ENCODE results near the gene GDF9.

GDF9 gene

DNA sequence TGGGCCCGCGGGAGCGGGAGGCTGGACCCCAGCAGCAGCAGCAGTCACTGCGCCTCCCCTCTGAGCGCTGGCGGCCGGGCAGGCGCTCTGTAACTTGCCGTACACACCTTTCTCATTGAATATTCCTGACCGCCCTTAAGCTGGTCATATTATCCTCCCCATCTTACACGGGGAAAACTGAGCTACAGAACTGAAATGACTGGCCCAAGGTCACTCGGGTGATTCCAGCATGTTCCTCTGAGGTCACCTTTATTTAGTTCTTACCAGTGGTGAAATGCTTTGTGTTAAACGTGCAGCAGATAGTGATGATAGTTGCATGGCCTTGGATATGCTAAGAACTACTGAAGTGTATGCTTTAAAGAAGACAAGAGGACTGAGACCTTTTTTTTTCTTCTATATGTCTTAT, 780 bp upstream of the GDF9 start:
- Histone ChIP-seq H3K27me3 (ENCODE audit: low read length) (no peaks in the 10 kb centered on the region), H3K27ac (ENCODE audit: low read depth, low read length) (no peak overlapping the region), H3K4me3 (ENCODE audit: insufficient read depth, low read length, poor library complexity, severe bottlenecking) (peak overlapping the region; percentile 96), H3K36me3 (ENCODE audit: low read length) (0 out of 2 replicates have a peak, but pooled peaks cover 2% of the 10 kb centered on the region), H2AFZ (ENCODE audit: low read depth, low read length, severe bottlenecking) (peak overlapping the region; percentile 88), H3F3A (ENCODE audit: insufficient read depth) (peaks cover 6% of the 10 kb centered on the region; the same call in 1 of the 2 replicates), H3K79me2 (ENCODE audit: insufficient read depth, low read length) (peaks cover 13% of the 10 kb centered on the region), H3K9me3 (ENCODE audit: insufficient read depth, low read length) (no peaks in the 10 kb centered on the region), H4K20me1 (ENCODE audit: low read depth, low read length) (no peaks in the 10 kb centered on the region), H3K4me2 (ENCODE audit: low read depth, low read length, poor library complexity, severe bottlenecking) (peak overlapping the region; percentile 88), H3K9ac (ENCODE audit: low read length) (peak overlapping the region; percentile 93), H3K9me2 (replicated peaks; ENCODE audit: insufficient read depth, low read length) (no peaks in the 10 kb centered on the region)
- TF ChIP-seq EZH2phosphoT487 (conservative IDR thresholded peaks at IDR 0.05; ENCODE audit: low read length) = no peak
- TF ChIP-seq, protein P1, sequence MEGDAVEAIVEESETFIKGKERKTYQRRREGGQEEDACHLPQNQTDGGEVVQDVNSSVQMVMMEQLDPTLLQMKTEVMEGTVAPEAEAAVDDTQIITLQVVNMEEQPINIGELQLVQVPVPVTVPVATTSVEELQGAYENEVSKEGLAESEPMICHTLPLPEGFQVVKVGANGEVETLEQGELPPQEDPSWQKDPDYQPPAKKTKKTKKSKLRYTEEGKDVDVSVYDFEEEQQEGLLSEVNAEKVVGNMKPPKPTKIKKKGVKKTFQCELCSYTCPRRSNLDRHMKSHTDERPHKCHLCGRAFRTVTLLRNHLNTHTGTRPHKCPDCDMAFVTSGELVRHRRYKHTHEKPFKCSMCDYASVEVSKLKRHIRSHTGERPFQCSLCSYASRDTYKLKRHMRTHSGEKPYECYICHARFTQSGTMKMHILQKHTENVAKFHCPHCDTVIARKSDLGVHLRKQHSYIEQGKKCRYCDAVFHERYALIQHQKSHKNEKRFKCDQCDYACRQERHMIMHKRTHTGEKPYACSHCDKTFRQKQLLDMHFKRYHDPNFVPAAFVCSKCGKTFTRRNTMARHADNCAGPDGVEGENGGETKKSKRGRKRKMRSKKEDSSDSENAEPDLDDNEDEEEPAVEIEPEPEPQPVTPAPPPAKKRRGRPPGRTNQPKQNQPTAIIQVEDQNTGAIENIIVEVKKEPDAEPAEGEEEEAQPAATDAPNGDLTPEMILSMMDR (IDR thresholded peaks at IDR 0.05; ENCODE audit: insufficient read depth, low read length, poor library complexity, severe bottlenecking) = no peak

DNA sequence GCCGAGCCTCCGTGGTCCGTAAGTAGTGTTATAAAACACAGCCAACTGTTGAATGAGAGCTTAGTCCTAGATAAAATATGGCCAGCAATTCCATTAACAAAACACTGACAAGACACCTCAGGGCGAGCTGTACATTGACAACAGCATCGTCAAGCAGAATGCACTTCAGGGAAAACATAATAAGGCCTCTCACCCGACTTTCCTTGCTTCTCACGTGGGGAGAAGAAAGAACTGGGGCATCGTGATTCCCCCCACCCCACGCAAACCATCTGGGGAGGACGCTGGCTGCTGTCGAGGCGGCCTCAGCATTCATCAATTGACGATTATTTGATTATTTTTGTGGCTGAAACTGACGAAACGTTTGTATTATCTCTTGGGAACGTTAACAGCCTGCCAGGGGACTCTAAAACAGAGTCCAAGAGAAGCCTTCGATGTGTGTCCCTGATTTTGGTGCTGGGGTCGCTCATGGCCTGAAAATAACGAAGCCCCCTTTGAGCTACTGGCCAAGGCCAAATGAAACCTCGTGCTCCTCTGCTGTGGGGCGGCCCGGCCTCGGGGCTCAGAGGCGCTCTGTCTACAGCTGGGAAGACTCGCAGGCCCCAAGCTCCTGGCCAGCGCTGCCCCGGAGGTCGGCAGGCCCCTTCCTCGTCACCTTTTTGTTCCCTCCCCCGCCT, 464 bp downstream of the GDF9 start:
- Histone ChIP-seq H3K9me3 (ENCODE audit: insufficient read depth, low read length) (no peaks in the 10 kb centered on the region), H4K20me1 (ENCODE audit: low read depth, low read length) (no peaks in the 10 kb centered on the region), H3F3A (ENCODE audit: insufficient read depth) (peaks cover 1% of the 10 kb centered on the region; the same call in 1 of the 2 replicates), H3K27ac (ENCODE audit: low read depth, low read length) (no peak overlapping the region), H3K4me3 (ENCODE audit: insufficient read depth, low read length, poor library complexity, severe bottlenecking) (peak overlapping the region; percentile 96), H3K27me3 (ENCODE audit: low read length) (no peaks in the 10 kb centered on the region), H3K9ac (ENCODE audit: low read length) (peak overlapping the region; percentile 93), H3K79me2 (ENCODE audit: insufficient read depth, low read length) (peaks cover 13% of the 10 kb centered on the region), H3K36me3 (ENCODE audit: low read length) (0 out of 2 replicates have a peak, but pooled peaks cover 2% of the 10 kb centered on the region), H2AFZ (ENCODE audit: low read depth, low read length, severe bottlenecking) (peak overlapping the region; percentile 93), H3K4me2 (ENCODE audit: low read depth, low read length, poor library complexity, severe bottlenecking) (peak overlapping the region; percentile 88), H3K9me2 (replicated peaks; ENCODE audit: insufficient read depth, low read length) (no peaks in the 10 kb centered on the region)
- no peak for TF ChIP-seq EZH2phosphoT487 (conservative IDR thresholded peaks at IDR 0.05; ENCODE audit: low read length)
- TF ChIP-seq, protein P1 (IDR thresholded peaks at IDR 0.05; ENCODE audit: insufficient read depth, low read length, poor library complexity, severe bottlenecking) = no peak

DNA sequence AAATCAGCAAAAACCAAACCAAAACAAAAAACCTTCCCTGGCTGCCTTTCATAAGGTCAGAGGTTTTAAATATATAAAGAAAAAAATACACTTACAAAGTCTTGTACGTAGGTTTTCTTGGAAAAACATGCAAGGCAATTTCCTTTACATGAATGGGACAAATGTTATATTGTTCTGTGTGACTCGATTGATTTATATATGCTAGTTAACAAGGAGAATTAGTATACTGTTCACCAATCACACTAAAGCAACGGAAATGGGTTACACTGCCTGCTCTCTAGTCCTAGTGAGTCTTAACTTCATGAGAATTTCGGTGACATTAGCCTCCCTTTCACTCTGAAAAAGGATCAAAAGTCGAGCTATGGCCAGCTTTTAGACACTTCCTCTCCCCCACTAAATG, 5.5 kb downstream of the GDF9 start:
- Histone ChIP-seq H3K4me2 (ENCODE audit: low read depth, low read length, poor library complexity, severe bottlenecking) (no peak overlapping the region), H3K9me3 (ENCODE audit: insufficient read depth, low read length) (no peaks in the 10 kb centered on the region), H3K27me3 (ENCODE audit: low read length) (no peaks in the 10 kb centered on the region), H3K36me3 (ENCODE audit: low read length) (no peaks in the 10 kb centered on the region), H4K20me1 (ENCODE audit: low read depth, low read length) (no peaks in the 10 kb centered on the region), H3F3A (ENCODE audit: insufficient read depth) (no peaks in the 10 kb centered on the region; the same call in 1 of the 2 replicates), H3K9ac (ENCODE audit: low read length) (no peak overlapping the region), H3K79me2 (ENCODE audit: insufficient read depth, low read length) (no peaks in the 10 kb centered on the region), H3K9me2 (replicated peaks; ENCODE audit: insufficient read depth, low read length) (no peaks in the 10 kb centered on the region), H3K4me3 (ENCODE audit: insufficient read depth, low read length, poor library complexity, severe bottlenecking) (no peak overlapping the region), H3K27ac (ENCODE audit: low read depth, low read length) (no peak overlapping the region), H2AFZ (ENCODE audit: low read depth, low read length, severe bottlenecking) (no peak overlapping the region)
- TF ChIP-seq, protein P1 (IDR thresholded peaks at IDR 0.05; ENCODE audit: insufficient read depth, low read length, poor library complexity, severe bottlenecking) = no peak
- no peak for TF ChIP-seq EZH2phosphoT487 (conservative IDR thresholded peaks at IDR 0.05; ENCODE audit: low read length)
